Hepatocyte (in vitro differentiated cells): ENCODE data around the gene CYP2B6.

Experiments used
- CTCF ChIP-seq: fragments of 200-600 bp; sonication (generic); IDR thresholded peaks from 2 replicates; pipeline ENCODE4 v1.5.1; 2016; ENCODE audit warnings: antibody characterized with exemption, mild to moderate bottlenecking; ENCODE audit not compliant: poor library complexity
- EZH2 ChIP-seq: fragments of 200-600 bp; sonication (generic); IDR thresholded peaks from 2 replicates; pipeline ENCODE4 v1.6.1; 2016; ENCODE audit warnings: antibody characterized with exemption, mild to moderate bottlenecking, borderline replicate concordance
- EZH2phosphoT487 ChIP-seq: fragments of 200-600 bp; sonication (generic); IDR thresholded peaks from one replicate; pipeline ENCODE4 v1.6.1; 2018; ENCODE audit warnings: antibody characterized with exemption, mild to moderate bottlenecking, low read depth, moderate library complexity; ENCODE audit not compliant: unreplicated experiment, severe bottlenecking

GRCh38 chr19:41009700-41010235, 18.7 kb downstream of the CYP2B6 start:
- TF ChIP-seq CTCF (no peak), EZH2 (no peak), EZH2phosphoT487 (no peak)
